ENCODE results near the gene CSAD. TPM values are rescaled to one million over a fixed set of nuclear protein-coding genes. Genes with fewer than 3 reads are reported as not detected.
"Not testable (repeated sequence)": the region's sequence is repeated elsewhere in the genome, so short reads cannot be mapped to it uniquely, and the experiment has no call there.

The CSAD gene
- total RNA-seq, 6 donors from 2014 or later, result 19.8 to 164 (median 28.6) TPM

DNA sequence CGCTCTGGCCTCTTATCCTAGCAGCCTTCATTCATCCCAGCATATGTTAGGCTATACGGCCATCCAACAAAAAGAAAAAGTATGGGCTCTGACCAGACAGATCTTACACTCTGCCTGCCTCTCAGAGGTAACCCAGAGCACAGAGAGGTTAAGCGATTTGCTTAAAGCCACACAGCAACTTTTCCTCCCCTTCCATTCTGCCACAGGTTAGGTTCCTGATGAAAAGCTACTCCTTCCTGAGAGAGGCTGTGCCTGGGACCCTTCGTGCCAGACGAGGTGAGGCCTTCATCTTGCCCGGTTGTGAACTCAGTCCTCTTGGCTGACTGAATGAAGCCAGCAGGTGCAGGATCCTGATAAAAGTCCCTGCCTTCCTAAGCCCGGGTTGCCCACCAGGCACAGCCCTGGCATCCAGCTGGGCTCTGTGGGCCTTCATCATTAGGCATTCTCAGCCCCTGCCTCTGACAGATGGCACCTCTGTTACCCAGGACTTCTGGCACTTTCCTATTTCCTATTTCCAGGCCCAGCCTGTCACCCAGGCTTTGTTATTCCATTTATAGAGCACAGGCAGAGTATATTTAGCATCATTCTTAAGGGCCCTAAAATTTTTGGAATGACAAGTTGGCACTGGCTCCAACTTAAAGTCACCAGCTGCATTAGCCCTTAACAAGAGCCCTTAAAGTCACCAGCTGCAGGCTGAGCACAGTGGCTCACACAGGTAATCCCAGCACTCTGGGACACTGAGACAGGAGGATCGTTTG, 64.7 kb downstream of the CSAD start:
- H3K4me1 ChIP-seq, result no peaks in the 10 kb centered on the region
- no peaks in the 10 kb centered on the region for H3K27me3 ChIP-seq
- no peak for ATAC-seq (ENCODE audit: low FRiP score in 2 of 2)
- WGBS, 2 donors, result 83 to 98% methylated on average over 5 to 8 of the region's 8 CpGs
- H3K27ac ChIP-seq, result no peak overlapping the region
- no peaks in the 10 kb centered on the region for H3K36me3 ChIP-seq
- no peak for DNase-seq
- no peak overlapping the region for H3K4me3 ChIP-seq
- TF ChIP-seq POLR2A (IDR thresholded peaks at IDR 0.05) (no peak), EP300 (IDR thresholded peaks at IDR 0.05) (no peak), POLR2AphosphoS5 (IDR thresholded peaks at IDR 0.05) (no peak)
- TF ChIP-seq, protein P1, sequence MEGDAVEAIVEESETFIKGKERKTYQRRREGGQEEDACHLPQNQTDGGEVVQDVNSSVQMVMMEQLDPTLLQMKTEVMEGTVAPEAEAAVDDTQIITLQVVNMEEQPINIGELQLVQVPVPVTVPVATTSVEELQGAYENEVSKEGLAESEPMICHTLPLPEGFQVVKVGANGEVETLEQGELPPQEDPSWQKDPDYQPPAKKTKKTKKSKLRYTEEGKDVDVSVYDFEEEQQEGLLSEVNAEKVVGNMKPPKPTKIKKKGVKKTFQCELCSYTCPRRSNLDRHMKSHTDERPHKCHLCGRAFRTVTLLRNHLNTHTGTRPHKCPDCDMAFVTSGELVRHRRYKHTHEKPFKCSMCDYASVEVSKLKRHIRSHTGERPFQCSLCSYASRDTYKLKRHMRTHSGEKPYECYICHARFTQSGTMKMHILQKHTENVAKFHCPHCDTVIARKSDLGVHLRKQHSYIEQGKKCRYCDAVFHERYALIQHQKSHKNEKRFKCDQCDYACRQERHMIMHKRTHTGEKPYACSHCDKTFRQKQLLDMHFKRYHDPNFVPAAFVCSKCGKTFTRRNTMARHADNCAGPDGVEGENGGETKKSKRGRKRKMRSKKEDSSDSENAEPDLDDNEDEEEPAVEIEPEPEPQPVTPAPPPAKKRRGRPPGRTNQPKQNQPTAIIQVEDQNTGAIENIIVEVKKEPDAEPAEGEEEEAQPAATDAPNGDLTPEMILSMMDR (IDR thresholded peaks at IDR 0.05), result no peak
- H3K9me3 ChIP-seq, result no peaks in the 10 kb centered on the region

DNA sequence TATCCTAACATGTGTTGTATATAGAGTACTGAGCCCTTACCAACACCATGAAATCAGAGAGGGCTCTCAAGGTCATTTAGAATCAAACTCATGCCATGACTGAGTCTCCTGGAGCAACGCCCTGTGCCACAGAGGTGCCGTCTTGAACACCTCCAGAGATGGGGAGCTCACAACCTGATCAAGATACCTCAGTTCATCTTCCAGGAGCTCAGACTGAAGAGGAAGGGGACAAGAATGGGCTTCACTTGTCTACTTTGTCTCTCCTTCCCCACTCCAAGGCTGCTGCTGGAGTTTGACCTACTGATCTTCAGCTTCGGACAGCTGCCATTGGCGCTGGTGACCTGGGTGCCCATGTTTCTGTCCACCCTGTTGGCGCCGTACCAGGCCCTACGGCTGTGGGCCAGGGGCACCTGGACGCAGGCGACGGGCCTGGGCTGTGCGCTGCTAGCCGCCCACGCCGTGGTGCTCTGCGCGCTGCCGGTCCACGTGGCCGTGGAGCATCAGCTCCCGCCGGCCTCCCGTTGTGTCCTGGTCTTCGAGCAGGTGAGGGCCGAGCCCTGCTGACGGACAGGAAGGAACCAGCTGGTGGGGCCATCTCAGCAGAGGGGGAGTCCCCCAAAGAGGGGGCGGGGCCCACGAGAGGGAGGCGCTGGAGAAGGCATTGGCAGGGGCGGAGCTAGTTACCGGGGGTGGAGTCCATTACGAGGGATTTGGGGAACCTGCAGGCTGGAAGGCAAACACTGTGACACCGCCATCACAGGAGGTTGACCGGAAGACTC, 65.4 kb downstream of the CSAD start:
- 90 to 92% methylated on average over 23 to 32 of the region's 33 CpGs for WGBS, 2 donors
- DNase-seq (peak in 1 of 2 donors; percentile 79), ATAC-seq (ENCODE audit: low FRiP score in 2 of 2) (no peak)

DNA sequence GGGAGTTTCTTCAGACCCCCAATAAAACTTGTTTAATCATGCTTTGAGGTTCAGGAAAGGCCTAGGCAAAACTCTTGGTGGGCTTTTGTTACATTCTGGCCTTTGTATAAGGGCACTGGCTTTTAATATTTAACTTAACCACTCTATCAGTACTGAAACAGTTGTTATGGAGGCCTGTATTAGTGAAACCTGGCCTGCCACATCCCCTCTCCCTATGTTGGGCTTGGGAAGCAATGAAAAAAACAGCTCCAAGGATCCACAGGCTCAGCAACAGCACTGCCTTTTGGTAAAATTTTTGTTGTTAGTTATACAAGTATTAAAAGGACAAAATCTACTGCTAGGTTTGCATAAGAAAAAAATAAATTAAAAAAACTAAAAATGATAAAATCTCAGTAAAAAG, 66.8 kb downstream of the CSAD start:
- no peak overlapping the region for H3K4me3 ChIP-seq
- TF ChIP-seq, protein P1 (IDR thresholded peaks at IDR 0.05), result no peak
- TF ChIP-seq EP300 (IDR thresholded peaks at IDR 0.05), result no peak
- no peak for TF ChIP-seq POLR2AphosphoS5 (IDR thresholded peaks at IDR 0.05)
- no peak for TF ChIP-seq POLR2A (IDR thresholded peaks at IDR 0.05)
- ATAC-seq (ENCODE audit: low FRiP score in 2 of 2) (no peak), DNase-seq (no peak)
- no peaks in the 10 kb centered on the region for H3K27me3 ChIP-seq
- no peaks in the 10 kb centered on the region for H3K36me3 ChIP-seq
- no peak overlapping the region for H3K27ac ChIP-seq
- H3K9me3 ChIP-seq, result no peaks in the 10 kb centered on the region
- no peaks in the 10 kb centered on the region for H3K4me1 ChIP-seq

More for the DNA sequence above, 65.4 kb downstream of the CSAD start:
- TF ChIP-seq, protein P1 (IDR thresholded peaks at IDR 0.05), result no peak
- TF ChIP-seq EP300 (IDR thresholded peaks at IDR 0.05), result no peak
- no peak for TF ChIP-seq POLR2AphosphoS5 (IDR thresholded peaks at IDR 0.05)
- TF ChIP-seq POLR2A (IDR thresholded peaks at IDR 0.05), result no peak
- Histone ChIP-seq H3K9me3 (no peaks in the 10 kb centered on the region), H3K36me3 (no peaks in the 10 kb centered on the region), H3K27me3 (no peaks in the 10 kb centered on the region), H3K4me3 (no peak overlapping the region), H3K27ac (no peak overlapping the region), H3K4me1 (no peaks in the 10 kb centered on the region)

DNA sequence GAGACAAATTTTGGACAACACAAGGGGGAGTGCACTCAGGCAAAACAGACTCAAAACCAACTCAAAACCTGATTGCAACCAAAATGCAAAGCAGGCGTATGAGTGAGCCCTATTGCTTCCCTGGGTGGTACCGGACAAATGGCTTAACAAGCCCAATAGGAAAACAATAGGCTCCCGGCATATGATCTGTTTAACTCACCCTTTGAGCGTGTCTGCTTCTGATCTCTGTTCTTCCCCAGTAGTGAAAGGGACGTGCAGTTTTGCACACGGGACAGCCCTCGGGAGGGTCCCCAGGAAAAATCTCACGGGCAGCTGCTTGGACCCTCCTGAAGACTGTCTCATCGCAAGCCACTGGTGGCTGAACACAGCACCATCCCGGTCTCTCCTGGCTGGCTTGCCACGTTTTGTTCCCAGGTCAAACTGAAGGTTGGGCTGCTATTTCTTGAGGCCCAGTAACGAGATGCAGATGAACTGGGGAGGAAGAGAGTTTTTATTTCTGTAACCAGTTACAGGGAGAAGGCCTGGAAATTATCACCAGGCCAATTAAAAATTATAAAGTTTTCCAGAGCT, 67.5 kb downstream of the CSAD start:
- Histone ChIP-seq H3K27ac (no peak overlapping the region), H3K4me1 (no peaks in the 10 kb centered on the region), H3K36me3 (no peaks in the 10 kb centered on the region), H3K4me3 (no peak overlapping the region), H3K27me3 (no peaks in the 10 kb centered on the region), H3K9me3 (no peaks in the 10 kb centered on the region)
- DNase-seq, result no peak
- TF ChIP-seq POLR2A (IDR thresholded peaks at IDR 0.05), result no peak
- WGBS, 2 donors, result 91% methylated on average over 9 to 12 of the region's 12 CpGs
- no peak for ATAC-seq (ENCODE audit: low FRiP score in 2 of 2)

DNA sequence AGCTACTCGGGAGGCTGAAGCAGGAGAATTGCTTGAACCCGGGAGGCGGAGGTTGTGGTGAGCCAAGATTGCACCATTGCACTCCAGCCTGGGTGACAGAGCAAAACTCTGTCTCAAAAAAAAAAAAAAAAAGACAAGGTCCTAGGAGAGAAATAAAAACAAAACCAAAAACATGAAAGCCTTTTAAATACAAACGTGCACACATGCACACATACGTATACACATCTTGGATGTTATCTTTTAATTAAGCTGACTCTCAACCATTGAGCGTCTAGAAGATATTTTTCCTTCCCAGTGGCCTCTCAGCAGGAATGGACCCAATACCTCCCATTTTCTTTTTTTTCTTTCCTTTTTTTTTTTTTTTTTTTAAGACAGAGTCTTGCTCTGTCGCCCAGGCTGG, 68.3 kb downstream of the CSAD start:
- not testable (repeated sequence) for H3K27ac ChIP-seq; H3K4me3 ChIP-seq; H3K4me1 ChIP-seq; ATAC-seq (ENCODE audit: low FRiP score in 2 of 2); H3K27me3 ChIP-seq; H3K36me3 ChIP-seq; DNase-seq; H3K9me3 ChIP-seq
- WGBS, 2 donors, result 79 to 90% methylated on average over 7 of the region's 7 CpGs

Small RNA genes within 50 kb of the gene (small RNA-seq; reads per million reads assigned to genes)
- gene HIGD1AP1, result 0 reads per million in 4 donors
- 0 reads per million in 4 donors for gene RNU6-333P

Other genes with a start within 250 kb of the CSAD start
- gene KRT18, start 231.8 kb downstream of the CSAD start, total RNA-seq, result 1,000 to 10,000 TPM in 1 of 6 donors, 100 to 1,000 TPM in 4, 10 to 100 TPM in 1; 99.5 to 1,221 (median 355) TPM
- gene EIF4B, start 174.5 kb downstream of the CSAD start, total RNA-seq, result 100 to 1,000 TPM; 222 to 451 (median 363) TPM
- gene TNS2, start 130.9 kb downstream of the CSAD start, total RNA-seq, result 100 to 1,000 TPM in 5 of 6 donors, 10 to 100 TPM in 1; 99.1 to 703 (median 197) TPM
- 10 to 100 TPM; 34.8 to 53.3 (median 46.7) TPM for gene SPRYD3, start 101.5 kb downstream of the CSAD start, total RNA-seq
- 100 to 1,000 TPM in 1 of 6 donors, 10 to 100 TPM in 5; 12.6 to 112 (median 48.9) TPM for gene IGFBP6, start 83.3 kb downstream of the CSAD start, total RNA-seq
- gene SOAT2, start 77.4 kb downstream of the CSAD start, total RNA-seq, result 1 to 10 TPM in 1 of 6 donors, under 1 TPM in 2, not detected in 3; 0.11 to 3.1 (median 0.13) TPM
- 10 to 100 TPM in 5 of 6 donors, 1 to 10 TPM in 1; 9.6 to 52.4 (median 24.0) TPM for gene ZNF740, start 203 bp downstream of the CSAD start, total RNA-seq
- 10 to 100 TPM in 1 of 6 donors, 1 to 10 TPM in 5; 3.1 to 12.9 (median 4.7) TPM for gene ITGB7, start 26.3 kb upstream of the CSAD start, total RNA-seq
- 10 to 100 TPM; 21.2 to 43.0 (median 32.1) TPM for gene RARG, start 51.3 kb upstream of the CSAD start, total RNA-seq
- 1 to 10 TPM; 1.5 to 5.3 (median 2.1) TPM for gene ESPL1, start 87.4 kb upstream of the CSAD start, total RNA-seq
- 100 to 1,000 TPM; 374 to 580 (median 445) TPM for gene PFDN5, start 114.6 kb upstream of the CSAD start, total RNA-seq
- 10 to 100 TPM; 29.1 to 50.7 (median 34.8) TPM for gene MYG1, start 118.8 kb upstream of the CSAD start, total RNA-seq
- 100 to 1,000 TPM in 1 of 6 donors, 10 to 100 TPM in 5; 27.2 to 138 (median 40.4) TPM for gene AAAS, start 140.7 kb upstream of the CSAD start, total RNA-seq
- gene SP7, start 155.4 kb upstream of the CSAD start, total RNA-seq, result not detected
- gene SP1, start 199.3 kb upstream of the CSAD start, total RNA-seq, result 10 to 100 TPM; 46.6 to 82.2 (median 61.7) TPM
- 1 to 10 TPM in 1 of 6 donors, under 1 TPM in 3, not detected in 2; 0.24 to 1.0 (median 0.41) TPM for gene AMHR2, start 242.9 kb upstream of the CSAD start, total RNA-seq